Effector CD4-positive, alpha-beta T cell (primary cell): ENCODE results near the gene ZNF227.
A peak's percentile ranks its signal among the peaks of the same experiment; 100 is the strongest.
"Not testable (repeated sequence)": the region's sequence is repeated elsewhere in the genome, so short reads cannot be mapped to it uniquely, and the experiment has no call there.

Experiments
- DNase-seq: peaks from one replicate; pipeline ENCODE4 v3.0.0-alpha.2; 2020
- total RNA-seq: gene quantifications from one replicate; lab custom pipeline; 2026; lab: John Stamatoyannopoulos, UW

ZNF227 gene
- total RNA-seq = 26.3 reads per million, percentile 53 among the genes with 10 or more reads in this experiment

GRCh38 chr19:44212250-44212865 is at the start of gene ZNF227:
TSS of gene ZNF227 (plus strand) at chr19:44212532. CDS start at chr19:44217793, 5,261 bp downstream.
- peak; percentile 72 for DNase-seq

DNA sequence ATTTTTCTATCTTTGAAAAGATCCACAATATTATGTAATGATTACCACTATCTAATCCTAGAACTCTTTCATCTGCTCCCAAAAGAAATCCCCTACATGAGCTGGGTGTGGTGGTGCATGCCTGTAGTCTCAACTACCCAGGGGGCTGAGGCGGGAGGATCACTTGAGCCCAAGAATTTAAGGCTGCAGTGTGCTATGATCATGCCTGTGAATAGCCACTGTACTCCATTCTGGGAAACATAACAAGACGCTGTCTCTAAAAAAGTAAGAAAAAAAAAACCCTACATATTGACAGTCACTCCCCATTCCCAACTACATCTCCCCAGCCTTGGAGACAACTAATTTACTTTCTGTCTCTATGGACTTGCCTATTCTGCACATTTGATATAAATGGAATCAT is 48.5 kb upstream of the ZNF227 start:
- DNase-seq = no peak

GRCh38 chr19:44164327-44164672 is 48.0 kb upstream of the ZNF227 start:
- no peak for DNase-seq

- DNase-seq = peak; percentile 69
These were observed 47.4 kb upstream of the ZNF227 start, which contains the start of gene ZNF226 for GRCh38 chr19:44164673-44165512. TSS of gene ZNF226 (plus strand) at chr19:44165100. CDS start at chr19:44170081, 4,981 bp downstream.

- not testable (repeated sequence) for DNase-seq
These were observed 41.7 kb upstream of the ZNF227 start for GRCh38 chr19:44170660-44171059.

DNA sequence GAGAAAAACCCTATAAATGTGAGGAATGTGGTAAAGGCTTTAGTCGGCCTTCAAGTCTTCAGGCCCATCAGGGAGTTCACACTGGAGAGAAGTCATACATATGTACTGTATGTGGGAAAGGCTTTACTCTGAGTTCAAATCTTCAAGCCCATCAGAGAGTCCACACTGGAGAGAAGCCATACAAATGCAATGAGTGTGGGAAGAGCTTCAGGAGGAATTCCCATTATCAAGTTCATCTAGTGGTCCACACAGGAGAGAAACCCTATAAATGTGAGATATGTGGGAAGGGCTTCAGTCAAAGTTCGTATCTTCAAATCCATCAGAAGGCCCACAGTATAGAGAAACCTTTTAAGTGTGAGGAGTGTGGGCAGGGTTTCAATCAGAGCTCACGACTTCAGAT is 35.7 kb upstream of the ZNF227 start:
- DNase-seq = no peak

GRCh38 chr19:44180968-44181367 is 31.4 kb upstream of the ZNF227 start:
- no peak for DNase-seq

DNA sequence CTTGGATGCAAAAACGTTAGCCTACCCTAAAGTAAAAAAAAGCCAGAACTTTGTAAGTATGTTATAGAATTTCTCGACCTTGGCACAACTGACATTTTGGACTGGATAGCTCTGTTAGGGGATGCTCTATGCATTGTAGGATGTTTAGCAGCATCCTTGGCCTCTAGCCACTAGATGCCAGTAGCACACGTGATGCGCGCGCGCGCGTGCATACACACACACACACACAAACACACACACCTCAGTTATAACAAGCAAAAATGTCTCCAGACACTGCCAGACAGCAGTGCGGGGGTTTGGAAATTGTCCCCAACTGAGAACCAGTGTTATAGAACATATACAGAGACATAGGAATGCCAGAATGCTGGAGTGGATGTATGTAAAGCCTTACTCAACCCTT is 30.2 kb upstream of the ZNF227 start:
- no peak for DNase-seq

- no peak for DNase-seq
These were observed 22.3 kb upstream of the ZNF227 start for GRCh38 chr19:44190020-44190419.

DNA sequence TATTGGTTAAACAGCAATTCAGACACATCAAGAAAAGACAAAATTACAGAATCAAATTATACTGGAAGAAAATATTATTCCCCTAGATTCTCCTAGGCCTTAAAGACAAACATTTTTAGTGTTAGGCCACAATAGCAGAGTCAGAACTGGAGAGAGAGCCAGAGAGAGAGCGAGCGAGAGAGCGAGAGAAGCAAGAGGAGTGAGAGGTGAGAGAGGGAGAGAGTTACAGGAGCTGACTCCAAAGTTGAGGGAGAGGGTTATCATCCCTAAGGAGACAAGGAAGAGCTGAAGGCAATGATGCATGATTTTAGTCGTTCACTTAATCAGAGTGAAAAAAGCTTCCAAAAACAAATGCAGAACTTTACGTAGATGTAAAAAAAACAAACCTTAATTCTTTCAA is 20.2 kb upstream of the ZNF227 start:
- DNase-seq = no peak

- no peak for DNase-seq
These were observed 15.6 kb upstream of the ZNF227 start for GRCh38 chr19:44196772-44197171.

DNA sequence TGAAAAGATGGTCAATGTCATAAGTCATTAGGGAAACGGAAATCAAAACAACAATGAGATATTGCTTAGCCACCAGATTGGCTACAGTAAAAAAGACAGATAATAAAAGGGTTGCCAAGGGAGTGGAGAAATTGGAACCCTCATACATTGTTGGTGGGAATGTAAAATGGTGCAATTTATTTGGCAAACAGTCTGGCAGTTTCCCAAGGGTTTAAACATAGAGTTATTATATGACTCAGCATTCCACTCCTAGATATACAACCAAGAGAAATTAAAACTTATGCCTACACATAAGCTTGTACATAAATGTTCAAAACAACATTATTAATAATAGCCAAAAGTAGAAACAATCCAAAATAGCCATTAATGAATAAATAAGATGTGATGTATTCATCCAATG is 9.9 kb upstream of the ZNF227 start:
- DNase-seq = no peak

DNA sequence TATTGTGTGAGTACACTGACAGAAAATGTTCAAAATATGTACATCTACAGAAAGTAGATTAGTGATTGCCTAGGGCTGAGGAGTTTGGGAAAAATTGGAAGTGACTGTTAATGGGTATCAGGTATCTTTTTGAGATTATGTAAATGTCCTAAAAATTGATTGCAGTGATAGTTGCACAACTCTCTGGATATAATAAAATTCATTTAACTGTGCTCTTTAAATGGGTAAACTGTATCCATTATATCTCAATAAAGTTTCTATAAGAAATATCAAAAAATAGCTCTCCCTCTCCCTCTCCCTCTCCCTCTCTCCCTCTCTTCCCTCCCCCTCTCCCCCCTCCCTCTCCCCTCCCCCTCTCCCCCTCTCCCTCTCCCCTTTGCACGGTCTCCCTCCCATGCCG is 9.4 kb upstream of the ZNF227 start:
- no peak for DNase-seq

- not testable (repeated sequence) for DNase-seq
These were observed 8.5 kb upstream of the ZNF227 start for GRCh38 chr19:44203877-44204276.

DNA sequence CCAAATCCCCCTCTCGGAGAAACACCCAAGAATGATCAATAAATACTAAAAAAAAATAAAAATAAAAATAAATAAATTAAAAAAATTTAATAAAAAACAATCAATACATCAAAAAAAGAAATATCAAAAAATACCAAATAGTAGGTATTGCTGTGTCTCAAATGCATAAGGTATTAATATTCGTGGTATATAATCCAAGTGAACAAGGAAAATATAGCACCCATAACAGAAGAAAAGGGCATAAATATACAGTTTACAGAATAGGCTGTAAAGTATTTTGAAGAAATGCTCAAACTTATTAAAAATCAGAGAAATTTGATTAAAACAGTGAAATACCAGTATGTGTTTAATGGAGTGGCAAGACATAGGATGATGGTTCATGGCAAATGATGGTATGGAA is 7.6 kb upstream of the ZNF227 start:
- no peak for DNase-seq

DNA sequence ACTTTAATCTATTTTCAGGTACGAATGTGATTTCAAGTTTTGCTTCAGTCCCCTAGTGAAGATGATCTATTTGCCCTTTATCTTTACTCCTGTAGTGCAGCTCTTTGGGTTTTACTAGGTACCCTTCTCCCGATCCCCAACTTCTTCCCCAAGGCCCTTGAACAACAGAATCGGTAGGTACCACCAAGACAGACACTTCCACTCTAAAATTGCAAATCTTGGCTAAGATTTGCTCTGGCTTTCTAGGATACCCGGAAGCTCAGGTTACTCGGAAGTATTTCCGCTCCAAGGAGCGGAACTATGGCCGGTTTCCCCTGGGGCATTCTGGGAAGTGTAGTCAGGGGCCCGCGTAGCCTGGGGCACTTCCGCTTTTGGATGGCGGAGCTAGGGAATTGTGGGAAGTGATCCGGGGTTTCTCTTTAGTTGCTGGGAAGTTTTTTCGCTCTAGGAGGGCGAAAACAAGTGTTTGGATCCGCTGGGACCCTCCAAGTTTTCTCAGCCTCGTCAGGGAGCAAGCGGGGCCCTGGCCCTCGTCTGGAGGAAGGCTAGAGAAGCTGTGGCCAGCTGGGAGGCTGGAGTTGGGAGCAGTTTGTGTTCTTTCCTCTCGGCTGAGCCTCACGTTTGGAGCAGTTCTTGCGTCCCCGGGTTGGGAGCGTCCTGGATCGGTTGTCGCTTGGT is 5.1 kb upstream of the ZNF227 start:
- DNase-seq = peak; percentile 67

DNA sequence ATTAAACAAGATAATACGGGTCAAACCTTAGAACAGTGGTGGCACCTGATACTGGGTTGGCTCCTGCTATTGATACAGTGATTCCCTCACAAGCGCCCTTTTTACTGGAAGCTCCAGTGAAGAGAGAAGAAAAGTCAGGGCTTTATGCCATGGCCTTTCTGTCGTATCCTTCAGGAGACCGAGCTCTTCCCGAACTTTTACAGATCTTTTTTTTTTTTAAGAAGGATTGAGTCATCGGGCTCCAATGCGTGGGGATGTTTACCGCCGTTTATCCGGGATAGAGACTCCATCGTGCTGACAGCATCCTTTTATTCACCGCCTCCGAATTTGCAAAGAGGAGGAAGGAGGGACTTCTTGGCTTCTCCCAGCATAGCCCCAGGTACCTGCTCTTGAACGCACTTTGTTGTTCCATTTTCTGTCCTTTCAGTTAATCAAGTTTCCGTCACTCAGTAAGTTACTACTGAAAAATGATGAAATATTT is 574 bp downstream of the ZNF227 start:
- no peak for DNase-seq

DNA sequence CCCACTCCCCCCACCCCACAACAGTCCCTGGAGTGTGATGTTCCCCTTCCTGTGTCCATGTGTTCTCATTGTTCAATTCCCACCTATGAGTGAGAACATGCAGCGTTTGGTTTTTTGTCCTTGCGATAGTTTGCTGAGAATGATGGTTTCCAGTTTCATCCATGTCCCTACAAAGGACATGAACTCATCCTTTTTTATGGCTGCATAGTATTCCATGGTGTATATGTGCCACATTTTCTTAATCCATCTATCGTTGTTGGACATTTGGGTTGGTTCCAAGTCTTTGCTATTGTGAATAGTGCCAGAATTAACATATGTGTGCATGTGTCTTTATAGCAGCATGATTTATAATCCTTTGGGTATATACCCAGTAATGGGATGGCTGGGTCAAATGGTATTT is 7.6 kb downstream of the ZNF227 start:
- not testable (repeated sequence) for DNase-seq

DNA sequence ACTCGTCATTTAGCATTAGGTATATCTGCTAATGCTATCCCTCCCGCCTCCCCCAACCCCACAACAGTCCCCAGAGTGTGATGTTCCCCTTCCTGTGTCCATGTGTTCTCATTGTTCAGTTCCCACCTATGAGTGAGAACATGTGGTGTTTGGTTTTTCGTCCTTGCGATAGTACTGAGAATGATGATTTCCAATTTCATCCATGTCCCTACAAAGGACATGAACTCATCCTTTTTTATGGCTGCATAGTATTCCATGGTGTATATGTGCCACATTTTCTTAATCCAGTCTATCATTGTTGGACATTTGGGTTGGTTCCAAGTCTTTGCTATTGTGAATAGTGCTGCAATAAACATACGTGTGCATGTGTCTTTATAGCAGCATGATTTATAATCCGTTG is 8.4 kb downstream of the ZNF227 start:
- not testable (repeated sequence) for DNase-seq

- not testable (repeated sequence) for DNase-seq
These were observed 9.0 kb downstream of the ZNF227 start for GRCh38 chr19:44221291-44221690.

GRCh38 chr19:44228318-44228717 is 16.0 kb downstream of the ZNF227 start:
- DNase-seq = no peak

- DNase-seq = no peak
These were observed 20.5 kb downstream of the ZNF227 start for GRCh38 chr19:44232867-44233266.

DNA sequence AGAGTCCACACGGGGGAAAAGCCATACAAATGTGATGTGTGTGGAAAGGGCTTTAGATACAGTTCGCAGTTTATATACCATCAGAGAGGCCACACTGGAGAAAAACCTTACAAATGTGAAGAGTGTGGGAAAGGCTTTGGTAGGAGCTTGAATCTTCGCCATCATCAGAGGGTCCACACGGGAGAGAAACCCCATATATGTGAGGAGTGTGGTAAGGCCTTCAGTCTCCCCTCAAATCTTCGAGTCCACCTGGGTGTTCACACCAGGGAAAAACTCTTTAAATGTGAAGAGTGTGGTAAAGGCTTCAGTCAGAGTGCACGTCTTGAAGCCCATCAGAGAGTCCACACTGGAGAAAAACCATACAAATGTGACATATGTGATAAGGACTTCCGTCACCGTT is 24.1 kb downstream of the ZNF227 start:
- DNase-seq = no peak
